ENCODE measurements around the gene HORMAD2.

Gene HORMAD2

GRCh38 chr22:30175690-30176288 is 95.5 kb downstream of the HORMAD2 start:
- no peak for TF ChIP-seq CTCF (IDR thresholded peaks at IDR 0.05; ENCODE audit: borderline replicate concordance, control extremely low read depth, extremely low read depth, insufficient read depth, missing control alignments)
- in situ Hi-C loops (cut with MboI; ENCODE audit: low sequenced_read_pairs, unreplicated experiment): no loop called here

GRCh38 chr22:30176431-30176830 is 96.2 kb downstream of the HORMAD2 start:
- DNase-seq (ENCODE audit: low spot score): no peak
- no peak for TF ChIP-seq CTCF (IDR thresholded peaks at IDR 0.05; ENCODE audit: borderline replicate concordance, control extremely low read depth, extremely low read depth, insufficient read depth, missing control alignments)

More at GRCh38 chr22:30175690-30176288, 95.5 kb downstream of the HORMAD2 start:
- DNase-seq (ENCODE audit: low spot score): no peak

GRCh38 chr22:30178181-30179126 is 98.2 kb downstream of the HORMAD2 start:
- no peak for TF ChIP-seq CTCF (IDR thresholded peaks at IDR 0.05; ENCODE audit: borderline replicate concordance, control extremely low read depth, extremely low read depth, insufficient read depth, missing control alignments)
- in situ Hi-C loops (cut with MboI; ENCODE audit: low sequenced_read_pairs, unreplicated experiment): no loop called here
- DNase-seq (ENCODE audit: low spot score): no peak

More at GRCh38 chr22:30176431-30176830, 96.2 kb downstream of the HORMAD2 start:
- in situ Hi-C loops (cut with MboI; ENCODE audit: low sequenced_read_pairs, unreplicated experiment): no loop called here

GRCh38 chr22:30180616-30181015 is 100.4 kb downstream of the HORMAD2 start:
- no peak for TF ChIP-seq CTCF (IDR thresholded peaks at IDR 0.05; ENCODE audit: borderline replicate concordance, control extremely low read depth, extremely low read depth, insufficient read depth, missing control alignments)
- in situ Hi-C loops (cut with MboI; ENCODE audit: low sequenced_read_pairs, unreplicated experiment): no loop called here
- DNase-seq (ENCODE audit: low spot score): no peak

- TF ChIP-seq CTCF (IDR thresholded peaks at IDR 0.05; ENCODE audit: borderline replicate concordance, control extremely low read depth, extremely low read depth, insufficient read depth, missing control alignments): no peak
- in situ Hi-C loops (cut with MboI; ENCODE audit: low sequenced_read_pairs, unreplicated experiment): no loop called here
These were observed 101.4 kb downstream of the HORMAD2 start for GRCh38 chr22:30181459-30182349.

GRCh38 chr22:30182350-30182745 is 102.1 kb downstream of the HORMAD2 start:
- in situ Hi-C loops (cut with MboI; ENCODE audit: low sequenced_read_pairs, unreplicated experiment): no loop called here
- TF ChIP-seq CTCF (IDR thresholded peaks at IDR 0.05; ENCODE audit: borderline replicate concordance, control extremely low read depth, extremely low read depth, insufficient read depth, missing control alignments): no peak
- no peak for DNase-seq (ENCODE audit: low spot score)

More at GRCh38 chr22:30181459-30182349, 101.4 kb downstream of the HORMAD2 start:
- no peak for DNase-seq (ENCODE audit: low spot score)

Measured in GM13976 (cell line).